ENCODE measurements around the gene GALNT18.

GRCh38 chr11:11482730-11483129 lies 139.1 kb downstream of the GALNT18 start:
- TF ChIP-seq EZH2phosphoT487 (IDR thresholded peaks at IDR 0.05; ENCODE audit: borderline replicate concordance, low read depth, low read length) = no peak
- TF ChIP-seq, protein P1, sequence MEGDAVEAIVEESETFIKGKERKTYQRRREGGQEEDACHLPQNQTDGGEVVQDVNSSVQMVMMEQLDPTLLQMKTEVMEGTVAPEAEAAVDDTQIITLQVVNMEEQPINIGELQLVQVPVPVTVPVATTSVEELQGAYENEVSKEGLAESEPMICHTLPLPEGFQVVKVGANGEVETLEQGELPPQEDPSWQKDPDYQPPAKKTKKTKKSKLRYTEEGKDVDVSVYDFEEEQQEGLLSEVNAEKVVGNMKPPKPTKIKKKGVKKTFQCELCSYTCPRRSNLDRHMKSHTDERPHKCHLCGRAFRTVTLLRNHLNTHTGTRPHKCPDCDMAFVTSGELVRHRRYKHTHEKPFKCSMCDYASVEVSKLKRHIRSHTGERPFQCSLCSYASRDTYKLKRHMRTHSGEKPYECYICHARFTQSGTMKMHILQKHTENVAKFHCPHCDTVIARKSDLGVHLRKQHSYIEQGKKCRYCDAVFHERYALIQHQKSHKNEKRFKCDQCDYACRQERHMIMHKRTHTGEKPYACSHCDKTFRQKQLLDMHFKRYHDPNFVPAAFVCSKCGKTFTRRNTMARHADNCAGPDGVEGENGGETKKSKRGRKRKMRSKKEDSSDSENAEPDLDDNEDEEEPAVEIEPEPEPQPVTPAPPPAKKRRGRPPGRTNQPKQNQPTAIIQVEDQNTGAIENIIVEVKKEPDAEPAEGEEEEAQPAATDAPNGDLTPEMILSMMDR (conservative IDR thresholded peaks at IDR 0.05; ENCODE audit: low read length) = no peak

Data from OCI-LY7 (cell line).